ENCODE results near the gene PROM1.

Gene PROM1

DNA sequence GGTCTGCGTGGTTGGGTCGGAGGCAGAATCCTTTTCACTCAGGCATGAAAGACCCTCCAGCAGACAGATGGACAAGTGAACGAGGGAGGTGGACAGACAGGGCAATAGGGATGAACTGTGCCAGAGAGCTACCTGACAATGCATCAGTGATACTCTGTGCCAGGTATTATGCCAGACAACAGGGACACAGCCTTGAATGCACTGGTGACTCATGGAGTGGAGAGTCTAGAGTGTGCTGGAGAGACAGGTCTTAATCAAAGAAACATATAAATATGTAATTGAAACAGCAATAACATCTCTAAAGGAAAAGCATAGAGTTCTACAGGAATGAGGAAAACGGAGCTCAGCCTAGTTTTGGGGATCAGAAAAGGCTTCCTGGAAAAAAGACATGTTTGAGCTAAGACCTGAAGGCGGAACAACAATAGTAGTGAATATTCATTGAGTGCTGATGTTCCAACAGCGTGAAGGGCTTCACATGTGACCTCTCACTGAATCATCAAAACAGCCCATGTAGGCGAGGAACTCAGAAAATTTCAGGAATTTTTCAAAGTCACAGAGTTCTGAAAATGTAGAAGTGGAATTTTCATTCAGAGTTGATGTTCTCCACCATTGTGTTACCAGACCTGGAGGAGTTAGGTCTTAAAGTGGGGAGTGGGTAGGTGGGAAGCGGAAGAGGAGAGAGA is 100.8 kb downstream of the PROM1 start:
- no peak for TF ChIP-seq EZH2phosphoT487 (conservative IDR thresholded peaks at IDR 0.05; ENCODE audit: low read length)
- TF ChIP-seq, protein P1, sequence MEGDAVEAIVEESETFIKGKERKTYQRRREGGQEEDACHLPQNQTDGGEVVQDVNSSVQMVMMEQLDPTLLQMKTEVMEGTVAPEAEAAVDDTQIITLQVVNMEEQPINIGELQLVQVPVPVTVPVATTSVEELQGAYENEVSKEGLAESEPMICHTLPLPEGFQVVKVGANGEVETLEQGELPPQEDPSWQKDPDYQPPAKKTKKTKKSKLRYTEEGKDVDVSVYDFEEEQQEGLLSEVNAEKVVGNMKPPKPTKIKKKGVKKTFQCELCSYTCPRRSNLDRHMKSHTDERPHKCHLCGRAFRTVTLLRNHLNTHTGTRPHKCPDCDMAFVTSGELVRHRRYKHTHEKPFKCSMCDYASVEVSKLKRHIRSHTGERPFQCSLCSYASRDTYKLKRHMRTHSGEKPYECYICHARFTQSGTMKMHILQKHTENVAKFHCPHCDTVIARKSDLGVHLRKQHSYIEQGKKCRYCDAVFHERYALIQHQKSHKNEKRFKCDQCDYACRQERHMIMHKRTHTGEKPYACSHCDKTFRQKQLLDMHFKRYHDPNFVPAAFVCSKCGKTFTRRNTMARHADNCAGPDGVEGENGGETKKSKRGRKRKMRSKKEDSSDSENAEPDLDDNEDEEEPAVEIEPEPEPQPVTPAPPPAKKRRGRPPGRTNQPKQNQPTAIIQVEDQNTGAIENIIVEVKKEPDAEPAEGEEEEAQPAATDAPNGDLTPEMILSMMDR (IDR thresholded peaks at IDR 0.05; ENCODE audit: insufficient read depth, low read length, poor library complexity, severe bottlenecking): no peak

DNA sequence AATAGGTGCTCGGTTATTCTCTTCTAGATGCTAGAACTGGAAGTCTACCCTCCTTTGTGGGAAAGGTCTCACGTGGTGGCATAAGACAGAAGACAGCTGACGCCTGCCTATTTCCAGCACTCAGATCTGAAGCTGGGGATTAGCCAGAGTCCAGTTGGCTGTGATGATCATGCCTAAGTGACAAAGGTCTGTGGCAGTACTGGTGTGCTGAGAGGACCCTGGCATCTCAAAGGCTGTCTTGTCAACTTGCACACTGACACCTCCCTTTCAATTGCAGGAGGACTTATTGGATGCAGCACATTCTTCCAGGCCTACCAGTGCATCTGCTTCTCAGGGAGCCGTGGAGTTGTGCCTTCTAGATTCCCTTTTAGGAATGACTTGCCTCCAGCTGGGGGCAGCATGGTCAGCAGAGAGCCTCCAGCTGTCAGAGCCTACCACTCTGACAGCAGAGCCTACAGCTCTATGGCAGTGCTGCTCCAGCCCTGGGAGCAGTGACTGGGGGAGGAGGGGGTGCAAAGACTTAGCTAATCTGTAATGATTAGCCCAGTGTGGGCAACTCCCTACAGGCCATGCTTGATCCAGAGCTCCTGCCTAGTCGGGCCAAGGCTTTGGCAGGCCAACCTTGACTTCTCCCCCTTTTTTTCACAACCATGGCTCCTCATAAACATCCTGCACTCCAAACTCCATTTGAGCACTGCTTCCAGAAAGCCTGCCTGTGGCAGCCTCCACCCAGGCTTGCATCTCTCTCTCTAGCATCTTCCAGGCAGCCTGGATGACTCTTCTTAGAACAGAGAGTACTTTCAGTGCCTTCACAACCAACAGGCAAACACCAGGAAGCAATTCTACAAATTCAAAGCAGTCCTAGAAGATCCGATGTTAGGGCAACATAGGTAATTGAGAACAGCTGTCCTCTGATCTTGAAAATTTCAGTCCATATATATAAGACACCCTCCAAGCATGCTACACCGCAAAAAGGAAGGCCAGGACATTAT is 107.1 kb downstream of the PROM1 start:
- Histone ChIP-seq H4K20me1 (ENCODE audit: low read depth, low read length) (no peaks in the 10 kb centered on the region), H3K9me3 (ENCODE audit: insufficient read depth, low read length) (no peaks in the 10 kb centered on the region), H3K4me2 (ENCODE audit: low read depth, low read length, poor library complexity, severe bottlenecking) (no peak overlapping the region), H3K36me3 (ENCODE audit: low read length) (no peaks in the 10 kb centered on the region), H3K9me2 (replicated peaks; ENCODE audit: insufficient read depth, low read length) (no peaks in the 10 kb centered on the region), H3K79me2 (ENCODE audit: insufficient read depth, low read length) (no peaks in the 10 kb centered on the region), H3K9ac (ENCODE audit: low read length) (no peak overlapping the region), H3K4me3 (ENCODE audit: insufficient read depth, low read length, poor library complexity, severe bottlenecking) (no peak overlapping the region), H3F3A (ENCODE audit: insufficient read depth) (no peaks in the 10 kb centered on the region), H3K27ac (ENCODE audit: low read depth, low read length) (no peak overlapping the region), H2AFZ (ENCODE audit: low read depth, low read length, severe bottlenecking) (no peak overlapping the region), H3K27me3 (ENCODE audit: low read length) (no peaks in the 10 kb centered on the region)
- no peak for TF ChIP-seq EZH2phosphoT487 (conservative IDR thresholded peaks at IDR 0.05; ENCODE audit: low read length)
- TF ChIP-seq, protein P1 (IDR thresholded peaks at IDR 0.05; ENCODE audit: insufficient read depth, low read length, poor library complexity, severe bottlenecking): no peak

More for the DNA sequence above, 100.8 kb downstream of the PROM1 start:
- Histone ChIP-seq H3K9me3 (ENCODE audit: insufficient read depth, low read length) (no peaks in the 10 kb centered on the region), H3K4me2 (ENCODE audit: low read depth, low read length, poor library complexity, severe bottlenecking) (no peak overlapping the region), H3K9me2 (replicated peaks; ENCODE audit: insufficient read depth, low read length) (no peaks in the 10 kb centered on the region), H3K9ac (ENCODE audit: low read length) (no peak overlapping the region), H4K20me1 (ENCODE audit: low read depth, low read length) (no peaks in the 10 kb centered on the region), H3K79me2 (ENCODE audit: insufficient read depth, low read length) (no peaks in the 10 kb centered on the region), H3K27me3 (ENCODE audit: low read length) (no peaks in the 10 kb centered on the region), H3F3A (ENCODE audit: insufficient read depth) (no peaks in the 10 kb centered on the region), H3K4me3 (ENCODE audit: insufficient read depth, low read length, poor library complexity, severe bottlenecking) (no peak overlapping the region), H3K36me3 (ENCODE audit: low read length) (no peaks in the 10 kb centered on the region), H2AFZ (ENCODE audit: low read depth, low read length, severe bottlenecking) (no peak overlapping the region), H3K27ac (ENCODE audit: low read depth, low read length) (no peak overlapping the region)

DNA sequence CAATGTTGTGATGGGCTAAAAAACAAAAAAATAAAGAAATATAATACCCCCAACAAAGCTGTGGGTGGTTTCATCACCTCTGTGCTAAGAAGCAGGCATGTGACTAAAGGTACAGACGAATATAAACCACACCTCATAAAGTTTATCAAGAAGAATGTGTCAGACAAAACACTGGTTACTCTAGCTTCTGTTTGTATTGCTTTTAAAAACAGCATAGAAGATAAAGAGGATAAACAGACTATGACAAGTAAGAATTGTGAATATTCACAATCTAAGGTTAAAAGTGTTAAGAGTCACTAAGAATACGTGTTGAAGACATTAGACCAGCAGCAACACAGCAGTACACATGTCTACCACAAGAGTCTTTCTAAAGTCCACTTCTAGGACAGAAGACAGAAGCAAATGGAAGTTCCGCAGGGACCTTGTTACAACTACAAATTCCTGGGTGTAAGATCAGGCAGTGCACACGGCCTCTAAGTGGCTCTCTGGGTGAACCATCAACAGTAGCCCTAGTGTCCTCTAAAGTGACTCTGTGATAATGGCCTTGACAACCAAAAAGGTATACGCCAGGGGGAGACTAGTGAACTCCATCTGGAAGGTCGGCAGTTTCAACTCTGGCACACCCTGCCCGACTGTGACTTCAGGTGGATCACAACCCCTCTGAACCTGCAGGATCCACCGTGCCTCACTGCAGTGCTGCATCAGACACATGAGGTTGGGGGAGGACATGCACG is 112.6 kb downstream of the PROM1 start:
- no peak overlapping the region for H3K4me3 ChIP-seq (ENCODE audit: insufficient read depth, low read length, poor library complexity, severe bottlenecking)
- no peaks in the 10 kb centered on the region for H3K36me3 ChIP-seq (ENCODE audit: low read length)
- no peak for TF ChIP-seq EZH2phosphoT487 (conservative IDR thresholded peaks at IDR 0.05; ENCODE audit: low read length)
- TF ChIP-seq, protein P1 (IDR thresholded peaks at IDR 0.05; ENCODE audit: insufficient read depth, low read length, poor library complexity, severe bottlenecking): no peak
- no peak overlapping the region for H3K27ac ChIP-seq (ENCODE audit: low read depth, low read length)
- H3K4me2 ChIP-seq (ENCODE audit: low read depth, low read length, poor library complexity, severe bottlenecking): no peak overlapping the region
- no peaks in the 10 kb centered on the region for H3K9me3 ChIP-seq (ENCODE audit: insufficient read depth, low read length)
- no peaks in the 10 kb centered on the region for H3F3A ChIP-seq (ENCODE audit: insufficient read depth)
- no peak overlapping the region for H2AFZ ChIP-seq (ENCODE audit: low read depth, low read length, severe bottlenecking)
- H3K9ac ChIP-seq (ENCODE audit: low read length): no peak overlapping the region
- no peaks in the 10 kb centered on the region for H4K20me1 ChIP-seq (ENCODE audit: low read depth, low read length)
- H3K9me2 ChIP-seq (replicated peaks; ENCODE audit: insufficient read depth, low read length): no peaks in the 10 kb centered on the region
- no peaks in the 10 kb centered on the region for H3K79me2 ChIP-seq (ENCODE audit: insufficient read depth, low read length)
- no peaks in the 10 kb centered on the region for H3K27me3 ChIP-seq (ENCODE audit: low read length)
